Right forelimb (tissue), 1 donor: ENCODE results near the gene SNX5.

Experiments used
- DNase-seq: peaks from one replicate; pipeline ENCODE4 v3.0.0-alpha.2; 2018

SNX5 gene

GRCh38 chr20:17912916-17913315, 55.7 kb downstream of the SNX5 start:
- no peak for DNase-seq

GRCh38 chr20:17911927-17912326, 56.7 kb downstream of the SNX5 start:
- DNase-seq: no peak

GRCh38 chr20:17910828-17911294, 57.7 kb downstream of the SNX5 start:
- DNase-seq: no peak

GRCh38 chr20:17909869-17910321, 58.7 kb downstream of the SNX5 start:
- DNase-seq: no peak

- no peak for DNase-seq
These were observed 63.0 kb downstream of the SNX5 start for GRCh38 chr20:17905544-17905943.

GRCh38 chr20:17904027-17904426, 64.6 kb downstream of the SNX5 start:
- DNase-seq: no peak

GRCh38 chr20:17902531-17903083, 66.0 kb downstream of the SNX5 start:
- no peak for DNase-seq

- no peak for DNase-seq
These were observed 66.6 kb downstream of the SNX5 start for GRCh38 chr20:17901971-17902370.

GRCh38 chr20:17898548-17898994, 70.0 kb downstream of the SNX5 start:
- peak; percentile 70 for DNase-seq

GRCh38 chr20:17897566-17898307, 70.9 kb downstream of the SNX5 start:
- DNase-seq: no peak

GRCh38 chr20:17896771-17897369, 71.7 kb downstream of the SNX5 start:
- no peak for DNase-seq

GRCh38 chr20:17896193-17896723, 72.3 kb downstream of the SNX5 start:
- DNase-seq: no peak

GRCh38 chr20:17895641-17896171, 72.9 kb downstream of the SNX5 start:
- peak; percentile 79 for DNase-seq

- DNase-seq: no peak
These were observed 75.1 kb downstream of the SNX5 start for GRCh38 chr20:17893445-17893844.

- DNase-seq: no peak
These were observed 76.2 kb downstream of the SNX5 start for GRCh38 chr20:17892189-17892938.
